GM18861 (cell line): ENCODE results near the gene ZCCHC3.
"Not testable (repeated sequence)": the region's sequence is repeated elsewhere in the genome, so short reads cannot be mapped to it uniquely, and the experiment has no call there.

Experiments used
- ATAC-seq: cut with Tn5 transposase; IDR thresholded peaks from one replicate; pipeline ENCODE4 v1.9.1; 2021; ENCODE audit not compliant: unreplicated experiment

The ZCCHC3 gene, protein sequence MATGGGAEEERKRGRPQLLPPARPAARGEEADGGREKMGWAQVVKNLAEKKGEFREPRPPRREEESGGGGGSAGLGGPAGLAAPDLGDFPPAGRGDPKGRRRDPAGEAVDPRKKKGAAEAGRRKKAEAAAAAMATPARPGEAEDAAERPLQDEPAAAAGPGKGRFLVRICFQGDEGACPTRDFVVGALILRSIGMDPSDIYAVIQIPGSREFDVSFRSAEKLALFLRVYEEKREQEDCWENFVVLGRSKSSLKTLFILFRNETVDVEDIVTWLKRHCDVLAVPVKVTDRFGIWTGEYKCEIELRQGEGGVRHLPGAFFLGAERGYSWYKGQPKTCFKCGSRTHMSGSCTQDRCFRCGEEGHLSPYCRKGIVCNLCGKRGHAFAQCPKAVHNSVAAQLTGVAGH

DNA sequence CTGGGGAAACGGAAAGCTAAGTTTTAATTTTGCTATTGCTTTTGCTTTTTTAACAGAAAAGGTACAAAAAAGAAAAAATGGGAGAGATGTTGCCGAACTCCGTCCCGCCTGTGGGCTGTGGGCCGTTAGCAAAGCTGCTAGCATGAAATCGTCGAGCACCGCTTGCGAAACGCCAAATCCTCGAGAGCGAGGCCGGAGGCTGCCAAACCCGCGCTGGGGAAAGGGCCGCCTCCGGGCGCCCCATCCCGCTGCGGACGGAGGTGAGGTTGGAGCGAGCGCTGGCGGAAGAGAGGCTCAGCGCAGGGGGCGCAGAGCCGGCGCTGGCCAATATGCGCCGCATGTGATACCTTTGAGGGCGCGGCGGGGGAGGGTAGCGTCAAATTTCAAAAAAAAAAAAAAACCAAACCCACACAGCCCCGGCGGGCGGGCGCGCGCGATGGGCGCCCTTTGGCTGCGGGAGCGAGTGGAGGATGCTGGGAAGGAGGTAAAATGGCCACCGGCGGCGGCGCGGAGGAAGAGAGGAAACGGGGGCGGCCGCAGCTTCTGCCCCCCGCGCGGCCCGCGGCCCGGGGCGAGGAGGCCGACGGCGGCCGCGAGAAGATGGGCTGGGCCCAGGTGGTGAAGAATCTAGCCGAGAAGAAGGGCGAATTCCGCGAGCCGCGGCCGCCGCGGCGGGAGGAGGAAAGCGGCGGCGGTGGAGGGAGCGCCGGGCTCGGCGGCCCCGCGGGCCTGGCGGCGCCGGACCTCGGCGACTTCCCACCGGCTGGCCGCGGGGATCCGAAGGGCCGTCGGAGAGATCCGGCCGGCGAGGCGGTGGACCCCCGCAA lies at the start of gene ZCCHC3:
ZCCHC3 (plus strand) TSS at position 473 of the 827 bp plus-strand sequence; CDS start at position 490, 17 bp downstream.
- ATAC-seq = peak; percentile 67

DNA sequence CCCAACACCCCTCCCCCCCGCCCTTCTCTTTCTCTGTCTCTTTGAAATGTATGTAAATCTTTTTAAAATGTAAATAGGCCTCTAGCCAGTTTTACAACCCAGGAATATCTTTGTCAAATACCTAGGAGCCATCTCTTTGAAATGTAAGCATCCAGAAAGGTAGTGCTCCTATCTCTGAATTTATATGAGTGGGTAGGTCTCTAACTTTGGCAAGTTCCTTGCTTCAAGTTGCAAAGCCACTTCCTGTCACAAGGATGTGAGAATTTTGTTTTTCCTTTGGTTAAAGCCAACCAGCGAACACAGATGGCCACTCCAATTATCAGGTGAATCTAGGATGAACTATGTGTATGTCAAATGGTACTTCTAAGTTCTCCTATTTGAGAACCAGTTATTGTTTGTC lies 46.0 kb upstream of the ZCCHC3 start:
- ATAC-seq = no peak

DNA sequence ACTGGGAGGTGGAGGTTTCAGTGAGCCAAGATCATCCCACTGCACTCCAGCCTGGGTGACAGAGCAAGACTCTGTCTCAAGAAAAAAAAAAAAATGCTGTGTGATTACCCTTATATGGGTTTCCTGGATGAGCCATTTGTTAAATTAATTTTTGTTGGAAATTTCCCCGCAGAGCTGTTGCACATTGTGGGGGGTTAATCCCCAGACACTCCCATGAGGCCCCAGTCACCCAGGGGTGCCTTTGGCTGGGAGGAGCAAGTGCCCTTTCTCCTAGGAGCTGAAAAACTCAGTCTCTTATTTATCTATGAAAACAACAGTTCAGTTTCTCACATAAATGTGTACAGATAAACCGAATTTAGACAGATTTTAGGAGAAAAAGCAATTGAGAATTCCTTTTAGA lies 44.6 kb upstream of the ZCCHC3 start:
- ATAC-seq = no peak

DNA sequence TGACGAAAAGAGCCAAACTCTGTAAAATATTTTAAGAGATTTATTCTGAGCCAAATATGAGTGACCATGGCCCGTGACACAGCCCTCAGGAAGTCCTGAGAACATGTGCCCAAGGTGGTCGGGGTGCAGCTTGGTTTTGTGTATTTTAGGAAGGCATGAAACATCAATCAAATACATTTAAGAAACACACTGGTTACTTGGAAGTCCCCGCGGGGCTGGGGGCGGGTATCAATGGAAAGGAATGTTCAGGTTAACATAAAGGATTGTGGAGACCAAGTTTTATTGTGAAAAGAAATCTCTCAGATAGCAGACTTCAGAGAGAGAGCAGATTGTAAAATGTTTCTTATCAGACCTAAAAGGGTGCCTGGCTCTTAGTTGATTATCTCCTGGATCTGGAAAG lies 43.9 kb upstream of the ZCCHC3 start:
- not testable (repeated sequence) for ATAC-seq

DNA sequence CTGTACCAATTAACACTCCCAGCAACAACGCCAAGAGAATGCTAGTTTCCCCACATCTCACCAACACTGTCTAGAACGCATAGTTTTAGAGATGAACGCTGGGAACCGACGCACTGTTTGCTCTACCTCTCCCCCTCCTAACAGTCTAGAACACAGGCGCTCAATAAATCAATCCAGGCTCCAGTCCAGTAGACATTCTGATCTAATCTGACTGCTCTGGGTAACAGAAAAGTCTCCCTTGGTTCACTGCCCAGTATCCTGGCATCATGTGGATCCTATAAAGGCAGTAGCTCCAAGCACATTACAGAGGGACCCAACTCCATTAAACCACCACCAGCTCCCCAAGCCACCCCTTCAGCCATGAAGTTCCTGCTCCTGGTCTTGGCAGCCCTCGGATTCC lies 40.0 kb upstream of the ZCCHC3 start, which contains the start of gene DEFB132:
DEFB132 (plus strand) TSS at position 306 of the 400 bp plus-strand sequence; CDS start at position 361, 55 bp downstream.
- no peak for ATAC-seq

DNA sequence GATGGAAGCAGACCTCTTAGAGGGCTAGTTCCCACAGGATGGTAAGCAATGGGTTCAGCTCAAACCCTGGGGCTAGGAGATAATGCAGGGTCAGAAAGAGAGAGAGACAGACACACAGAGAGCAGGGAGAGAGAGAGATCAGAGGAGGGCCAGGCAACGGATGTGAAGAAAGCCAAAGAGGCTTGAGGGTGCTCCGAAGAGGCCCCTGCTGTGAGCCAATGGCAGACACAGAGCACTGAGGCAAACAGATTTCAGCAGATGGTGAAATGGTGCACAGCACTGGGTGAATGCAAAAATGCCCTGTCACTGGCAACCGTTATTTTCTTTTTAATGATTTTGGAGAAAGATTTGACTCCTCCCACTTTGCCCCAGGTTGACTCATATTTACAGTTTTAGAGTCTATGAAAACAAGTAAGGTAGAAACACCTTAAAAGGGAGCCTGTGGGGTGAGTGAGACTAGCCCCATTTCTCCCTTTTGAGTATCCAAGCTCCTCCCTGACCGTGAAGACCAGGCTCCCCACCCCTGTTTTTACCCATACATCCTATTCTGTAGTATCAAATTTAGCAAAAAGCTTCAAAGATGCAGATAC lies 39.0 kb upstream of the ZCCHC3 start:
- ATAC-seq = no peak

DNA sequence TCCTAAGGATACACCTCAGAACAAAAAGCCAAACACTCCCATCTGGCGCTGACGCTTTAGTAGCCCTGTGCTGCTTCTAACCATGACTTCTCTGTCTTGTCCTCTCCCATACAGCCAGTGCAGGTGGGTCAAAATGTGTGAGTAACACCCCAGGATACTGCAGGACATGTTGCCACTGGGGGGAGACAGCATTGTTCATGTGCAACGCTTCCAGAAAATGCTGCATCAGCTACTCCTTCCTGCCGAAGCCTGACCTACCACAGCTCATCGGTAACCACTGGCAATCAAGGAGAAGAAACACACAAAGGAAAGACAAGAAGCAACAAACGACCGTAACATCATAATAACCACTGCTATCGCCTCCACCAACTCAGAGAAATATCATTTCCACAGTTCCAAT lies 38.4 kb upstream of the ZCCHC3 start:
- ATAC-seq = no peak

DNA sequence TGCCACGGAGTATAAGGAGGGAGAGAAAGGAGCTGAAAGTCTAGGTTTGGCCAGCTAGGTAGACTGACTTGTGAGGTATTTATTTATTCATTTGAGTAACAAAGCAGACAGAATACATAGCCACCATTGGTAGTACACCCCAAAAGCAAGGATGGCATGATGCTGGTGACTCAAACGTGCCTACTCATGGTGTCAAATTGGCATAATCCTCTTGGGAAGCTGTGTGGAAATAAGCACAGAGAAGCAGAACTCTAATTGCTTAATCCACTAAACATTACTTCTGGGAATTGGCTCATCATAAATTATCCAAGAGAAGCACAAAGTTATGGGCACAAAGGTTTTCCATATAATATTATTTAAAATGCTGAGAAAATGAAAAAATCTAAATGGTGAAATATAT lies 37.4 kb upstream of the ZCCHC3 start:
- ATAC-seq = no peak

DNA sequence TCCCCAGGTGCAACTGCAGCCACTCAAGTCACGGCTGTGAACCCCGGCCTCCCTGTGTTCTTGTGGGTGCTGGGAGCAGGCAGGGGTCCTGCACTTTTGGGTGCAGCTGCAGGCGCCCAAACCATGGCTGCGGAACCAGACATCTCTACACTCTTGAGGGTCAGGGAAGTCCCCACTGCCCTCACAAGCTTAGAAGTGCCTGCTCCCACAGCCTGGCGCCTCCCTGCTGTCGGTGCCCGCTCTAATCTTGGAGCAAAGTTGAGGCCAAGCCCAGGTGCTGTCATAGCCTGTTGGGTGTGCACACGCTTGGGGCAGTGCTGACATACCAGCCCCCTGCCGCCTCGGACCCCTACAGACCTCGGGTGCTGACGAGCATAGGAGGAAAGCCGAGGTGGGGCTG lies 33.7 kb upstream of the ZCCHC3 start:
- ATAC-seq = no peak

DNA sequence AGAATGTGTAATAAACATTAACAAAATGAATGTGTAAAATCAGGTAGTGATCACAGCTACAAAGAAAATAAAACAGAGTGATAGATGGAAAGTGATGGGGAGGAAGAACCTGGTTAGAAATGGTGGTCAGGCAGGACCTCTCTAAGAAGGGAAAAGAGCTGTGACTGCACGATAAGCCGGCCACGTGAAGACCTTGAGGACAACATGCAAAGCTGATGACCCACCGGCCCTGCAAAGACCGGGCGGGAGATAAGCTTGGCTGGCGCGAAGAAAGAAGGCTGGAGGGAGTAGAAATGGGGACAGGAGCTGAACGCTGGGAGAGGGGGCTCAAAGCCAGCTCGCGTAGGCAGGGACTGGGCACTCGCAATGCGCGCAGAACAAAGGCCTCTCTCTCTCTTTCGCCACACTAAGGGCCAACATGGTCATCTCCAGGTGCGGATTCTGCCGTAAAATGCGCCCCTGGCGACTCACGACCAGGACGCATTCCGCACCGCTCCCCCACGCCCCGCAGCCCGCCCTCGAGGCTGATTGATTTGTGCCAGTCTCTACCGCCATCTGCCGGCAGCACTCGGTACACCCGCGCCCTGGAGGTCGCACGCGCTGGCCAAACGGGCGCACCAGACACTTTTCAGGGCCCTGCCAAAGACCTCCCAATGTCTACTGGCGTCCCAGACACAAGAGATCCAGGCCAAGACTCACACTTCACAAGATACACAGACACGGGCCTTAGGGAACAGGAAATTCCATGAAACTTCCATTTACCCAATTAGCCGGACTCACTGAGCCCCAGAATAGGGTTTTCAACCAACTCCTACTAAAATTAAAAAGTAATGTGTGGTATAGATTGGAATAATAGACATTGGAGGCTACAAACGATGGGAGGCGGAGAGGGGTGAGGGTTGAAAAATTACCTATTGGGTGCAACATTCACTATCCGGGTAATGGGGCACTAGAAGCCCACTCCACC lies 30.5 kb upstream of the ZCCHC3 start:
- ATAC-seq = no peak

DNA sequence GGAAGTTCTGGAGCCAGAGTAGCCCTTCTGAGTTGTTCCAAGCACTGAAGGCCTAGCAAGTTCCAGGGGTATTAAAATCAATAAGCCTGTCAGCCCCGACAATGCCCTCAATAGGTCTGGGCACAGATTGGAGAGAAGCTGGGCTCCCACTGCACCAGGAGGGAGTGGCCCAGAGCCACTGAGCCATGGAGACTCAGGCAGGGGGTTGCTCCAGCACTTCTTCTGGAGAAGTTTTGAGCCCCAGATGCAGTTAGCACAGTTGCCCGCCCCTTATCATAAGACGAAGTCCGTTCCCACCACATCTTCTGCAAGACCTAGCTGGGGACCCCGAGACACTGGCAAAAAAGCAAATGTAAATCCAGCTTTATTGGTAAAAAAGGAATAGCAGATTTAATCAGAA lies 26.9 kb upstream of the ZCCHC3 start:
- no peak for ATAC-seq

DNA sequence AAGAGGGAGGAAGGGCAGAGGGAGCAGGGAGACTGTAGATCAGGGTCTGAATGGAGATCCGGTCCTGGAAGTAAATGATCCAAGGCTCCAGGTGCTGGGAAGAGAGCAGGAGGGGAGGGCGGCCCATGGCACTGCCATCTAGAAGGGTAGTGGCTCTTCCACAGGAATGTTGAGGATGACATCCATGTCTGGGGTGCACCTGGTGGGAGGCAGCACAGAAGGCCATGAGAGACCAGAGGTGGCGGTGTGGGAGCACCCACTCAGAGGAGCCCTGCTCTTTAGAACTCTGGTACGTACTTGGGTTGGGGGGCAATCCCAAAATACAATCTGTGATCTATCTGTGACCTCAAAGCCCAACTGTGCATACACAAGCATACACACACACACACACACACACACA lies 26.3 kb upstream of the ZCCHC3 start:
- ATAC-seq = no peak

DNA sequence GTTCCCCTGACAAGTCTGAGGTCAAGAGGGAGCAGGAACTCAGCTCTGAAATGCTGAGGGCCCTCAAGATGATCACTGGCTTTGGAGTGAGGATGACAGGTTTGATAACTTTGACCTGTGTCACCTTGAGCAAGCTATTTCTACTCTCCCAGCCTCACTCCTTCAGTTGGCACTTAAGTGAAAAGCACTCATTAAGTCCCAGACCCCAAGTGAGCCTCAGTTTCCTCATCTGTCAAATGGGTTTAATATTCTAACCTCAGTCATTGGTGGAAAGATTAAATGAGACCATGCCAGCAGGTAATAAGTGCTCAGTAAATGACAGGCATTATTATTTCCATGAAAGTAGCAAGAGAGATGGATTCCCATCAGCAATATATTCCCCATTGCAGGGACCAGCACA lies 25.8 kb upstream of the ZCCHC3 start:
- ATAC-seq = no peak

DNA sequence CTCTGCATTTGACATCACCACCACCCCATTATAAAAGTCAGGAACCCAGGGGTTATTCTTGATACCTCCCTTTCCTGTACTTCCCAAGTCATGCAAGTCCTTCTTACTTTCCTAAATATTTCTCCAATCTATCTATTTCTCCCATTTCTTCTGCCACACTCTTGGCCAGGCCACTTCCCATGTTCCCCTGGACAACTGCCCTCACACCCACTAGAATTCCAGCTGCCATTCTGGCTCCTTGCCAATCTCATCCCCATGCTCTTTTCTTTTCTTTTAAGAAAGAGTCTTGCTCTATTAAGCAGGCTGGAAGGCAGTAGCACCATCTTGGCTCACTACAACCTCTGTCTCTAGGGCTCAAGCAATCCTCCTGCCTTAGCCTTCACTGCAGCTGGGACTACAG lies 24.7 kb upstream of the ZCCHC3 start:
- ATAC-seq = no peak

DNA sequence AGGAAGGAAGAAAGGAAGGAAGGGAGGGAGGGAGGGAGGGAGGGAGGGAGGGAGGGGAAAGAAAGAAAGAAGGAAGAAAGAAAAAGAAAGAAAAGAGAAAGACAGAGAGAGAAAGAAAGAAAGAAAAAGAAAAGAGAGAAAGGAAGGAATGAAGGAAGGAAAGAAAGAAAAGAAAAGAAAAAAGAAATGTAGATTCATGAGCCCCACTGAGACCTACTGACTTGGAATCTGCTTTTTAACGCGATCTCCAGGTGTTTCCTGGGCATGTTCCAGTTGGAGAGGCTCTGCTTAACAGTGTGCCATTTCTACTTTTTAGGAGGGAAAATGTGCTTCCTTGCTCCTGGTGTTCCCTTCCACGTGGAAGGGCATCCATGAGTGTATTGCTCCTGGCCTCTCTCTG lies 23.5 kb upstream of the ZCCHC3 start:
- no peak for ATAC-seq

DNA sequence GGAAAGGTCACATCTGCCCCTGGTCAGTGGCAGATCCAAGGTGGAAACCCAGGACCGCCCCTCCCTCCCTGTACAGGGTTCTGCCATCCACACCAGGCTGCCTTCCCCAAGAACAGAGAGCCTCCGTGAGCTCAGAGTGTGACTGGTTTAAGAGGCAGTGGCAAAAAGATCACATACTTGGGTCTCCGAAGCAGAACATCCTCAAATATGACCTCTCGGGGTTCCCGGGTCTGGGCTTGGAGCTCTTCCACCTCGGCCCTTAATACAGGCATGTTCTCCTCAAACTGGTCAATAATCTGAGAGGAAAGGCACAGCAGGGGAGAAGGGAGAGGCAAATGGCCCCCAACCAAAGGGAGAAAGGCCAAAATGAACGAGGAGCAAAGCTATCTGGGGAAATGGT lies 21.6 kb upstream of the ZCCHC3 start:
- ATAC-seq = no peak

DNA sequence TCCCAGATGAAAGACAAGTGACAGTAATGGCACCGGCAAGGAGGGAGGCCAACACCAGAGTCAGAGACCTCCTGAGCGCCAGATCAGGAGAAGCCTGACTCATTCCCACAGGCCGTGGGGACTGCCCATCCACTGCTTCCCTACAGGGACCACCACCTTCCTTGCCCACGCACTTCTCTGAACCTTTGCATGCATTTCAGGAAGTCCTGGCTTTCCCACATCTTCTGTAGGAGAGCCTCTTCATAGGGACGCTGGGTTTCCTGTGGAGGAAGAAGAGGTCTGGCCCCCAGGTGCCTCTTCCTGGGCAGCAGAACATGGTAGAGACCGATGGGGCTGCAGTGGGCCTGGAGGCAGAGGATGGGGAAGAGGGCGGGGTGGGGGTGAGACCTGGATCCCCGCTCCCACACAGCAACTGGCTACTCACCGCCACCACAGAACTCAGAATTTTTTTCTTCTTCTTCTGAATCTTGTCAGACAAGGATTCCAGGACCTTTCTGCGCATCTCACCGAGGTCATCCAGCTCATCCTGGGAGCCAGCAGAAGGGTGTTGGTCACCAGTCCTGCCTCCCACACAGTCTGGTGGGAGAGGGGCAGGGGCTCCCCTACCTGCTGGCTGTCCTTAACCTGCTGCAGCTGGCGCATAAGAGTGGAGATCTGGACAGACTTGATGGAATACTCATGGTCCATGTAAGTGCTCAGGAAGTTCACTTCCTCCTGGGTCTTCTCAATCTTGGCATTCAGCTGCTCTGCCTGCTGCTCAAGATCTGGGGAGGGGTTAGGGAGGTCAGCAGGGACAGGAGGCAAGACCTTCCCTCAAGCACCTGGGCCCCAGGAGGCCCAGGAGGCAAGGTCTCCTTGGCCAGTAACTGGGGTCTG lies 20.5 kb upstream of the ZCCHC3 start:
- ATAC-seq = no peak

DNA sequence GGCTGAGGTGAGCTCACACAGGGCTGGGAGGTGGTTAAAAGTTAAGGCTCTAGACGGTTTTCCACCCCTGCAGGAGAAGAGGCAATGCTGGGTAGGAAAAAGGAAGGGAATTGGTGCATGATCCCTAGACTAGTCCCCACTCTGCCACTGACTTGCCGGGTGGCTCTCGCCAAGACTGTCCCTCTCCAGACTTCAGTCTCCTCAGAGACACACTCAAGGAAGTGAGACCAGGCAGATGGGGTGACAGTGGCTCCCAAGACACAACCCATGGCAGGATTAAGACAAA lies 19.9 kb upstream of the ZCCHC3 start:
- ATAC-seq = no peak

DNA sequence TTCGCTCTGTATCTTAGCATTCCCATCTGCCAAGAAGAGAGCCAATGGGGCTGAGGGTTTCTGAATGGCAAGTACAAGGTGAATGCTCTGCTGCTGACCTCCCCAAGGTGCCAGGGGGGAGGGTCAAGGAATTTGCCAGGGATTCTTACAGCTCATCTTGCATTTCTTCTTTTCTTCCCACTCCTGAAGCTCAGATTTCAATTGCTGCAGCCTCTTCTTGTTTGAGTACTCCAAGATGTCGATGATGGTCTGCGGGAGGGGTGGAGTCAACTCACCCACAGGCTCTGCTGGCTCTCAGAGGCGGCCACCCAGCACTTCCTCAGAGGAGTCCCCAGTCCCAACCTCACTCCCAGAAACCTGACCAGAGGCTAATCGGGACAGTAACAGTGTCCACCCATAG lies 19.2 kb upstream of the ZCCHC3 start:
- no peak for ATAC-seq
